GM11168 (cell line): Measurements from ENCODE around the gene MYL7.
"Not testable (repeated sequence)": the region's sequence is repeated elsewhere in the genome, so short reads cannot be mapped to it uniquely, and the experiment has no call there.

Source experiments
- in situ Hi-C: fragments of 300-500 bp; cut with MboI; formaldehyde crosslinking; loops from one replicate; pipeline ENCODE4 v1.12.0; 2022; ENCODE audit warnings: low sequenced_read_pairs; ENCODE audit not compliant: unreplicated experiment

The MYL7 gene

DNA sequence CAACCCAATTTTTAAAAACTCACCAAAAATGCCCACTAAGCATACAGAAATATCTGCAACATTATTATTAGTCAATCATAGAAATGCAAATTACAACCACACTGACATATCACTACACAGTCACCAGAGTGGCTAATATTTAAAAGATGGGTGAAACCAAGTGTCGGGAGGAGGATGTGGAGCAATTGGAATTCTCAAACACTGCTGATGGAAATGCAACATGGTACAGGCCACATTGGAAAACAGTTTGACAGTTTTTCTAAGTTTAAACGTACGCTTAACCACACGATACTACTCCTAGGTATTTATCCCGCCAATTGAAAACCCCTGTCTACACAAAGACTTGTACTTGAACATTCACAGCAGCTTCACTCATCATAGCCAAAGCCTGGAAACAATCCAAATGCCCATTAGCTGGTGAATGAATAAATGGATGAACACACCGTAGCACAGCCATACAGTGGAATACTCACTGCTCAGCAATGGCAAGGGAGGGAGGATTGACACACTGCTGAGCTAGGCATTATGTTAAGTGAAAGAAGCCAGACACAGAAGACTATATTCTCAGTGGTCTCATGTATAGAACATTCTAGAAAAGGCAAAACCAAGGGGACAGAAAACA, 31.8 kb upstream of the MYL7 start:
- in situ Hi-C loops = no loop called here

DNA sequence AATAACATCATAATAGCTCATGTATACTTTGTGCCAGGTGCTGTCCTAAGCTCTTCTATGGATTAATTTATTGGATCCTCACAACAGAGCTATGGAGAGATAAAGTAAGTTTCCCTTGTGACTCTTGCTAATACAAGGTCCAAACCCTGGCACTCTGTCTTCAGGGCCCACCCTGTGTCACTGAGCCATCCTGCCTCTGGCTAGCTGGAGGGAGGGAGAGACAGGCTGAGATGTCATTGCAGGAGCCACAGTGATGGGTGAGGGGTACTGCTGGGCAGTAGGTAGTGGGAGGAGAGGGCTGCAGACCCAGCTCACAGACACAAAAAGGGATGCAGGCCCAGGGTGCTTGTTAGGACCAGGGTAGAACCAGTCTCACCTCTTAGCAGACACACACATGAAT, 31.2 kb upstream of the MYL7 start:
- in situ Hi-C loops = no loop called here

DNA sequence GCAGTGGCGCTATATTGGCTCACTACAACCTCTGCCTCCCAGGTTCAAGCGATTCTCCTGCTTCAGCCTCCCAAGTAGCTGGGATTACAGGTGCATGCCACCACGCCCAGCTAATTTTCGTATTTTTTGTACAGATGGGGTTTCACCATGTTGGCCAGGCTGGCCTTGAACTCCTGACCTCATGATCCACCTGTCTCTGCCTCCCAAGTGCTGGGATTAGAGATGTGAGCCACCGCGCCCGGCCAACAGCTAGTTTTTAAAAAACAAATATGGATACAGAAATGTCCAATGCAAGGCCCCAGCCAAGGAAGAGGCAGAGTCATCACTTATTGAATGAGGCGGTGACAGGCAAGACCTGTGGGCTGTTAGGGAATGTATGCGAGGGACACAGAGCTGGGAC, 30.8 kb upstream of the MYL7 start:
- in situ Hi-C loops = not testable (repeated sequence)

DNA sequence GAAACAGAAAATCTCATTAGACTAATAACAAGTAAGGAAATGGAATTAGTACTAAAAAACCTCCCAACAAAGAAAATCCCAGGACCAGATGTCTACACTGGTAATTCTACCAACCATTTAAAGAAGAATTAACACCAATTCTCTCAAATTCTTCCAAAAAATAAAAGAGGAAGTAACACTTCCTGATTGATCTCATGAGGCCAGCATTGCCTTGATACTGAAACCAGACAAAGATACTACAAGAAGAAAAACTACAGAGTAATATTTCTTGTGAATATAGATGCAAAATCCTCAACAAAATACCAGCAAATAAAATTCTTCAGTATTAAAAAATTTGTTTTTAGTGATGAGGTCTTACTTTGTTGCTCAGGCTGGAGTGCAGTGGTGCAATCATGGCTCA, 26.8 kb upstream of the MYL7 start:
- in situ Hi-C loops = no loop called here

DNA sequence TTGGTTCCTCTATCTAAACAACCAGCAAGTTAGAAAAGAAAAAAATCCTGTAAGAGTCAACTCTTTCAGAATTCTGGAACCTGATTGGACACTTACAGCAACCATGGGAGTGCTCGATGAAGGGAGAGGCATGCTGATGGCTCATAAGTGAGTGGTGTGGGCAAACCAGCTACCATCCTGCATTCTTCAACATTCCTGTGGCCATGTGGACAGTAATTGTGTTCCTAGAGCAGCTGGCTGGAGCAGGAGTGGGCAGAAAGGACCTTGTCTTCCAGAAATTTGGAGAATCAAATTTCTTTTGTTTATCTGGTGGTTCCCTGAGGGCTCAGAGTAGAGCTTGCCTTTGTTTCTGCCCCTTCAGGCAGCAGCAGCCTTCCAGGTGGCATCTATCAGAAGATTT, 22.5 kb upstream of the MYL7 start:
- in situ Hi-C loops = no loop called here

DNA sequence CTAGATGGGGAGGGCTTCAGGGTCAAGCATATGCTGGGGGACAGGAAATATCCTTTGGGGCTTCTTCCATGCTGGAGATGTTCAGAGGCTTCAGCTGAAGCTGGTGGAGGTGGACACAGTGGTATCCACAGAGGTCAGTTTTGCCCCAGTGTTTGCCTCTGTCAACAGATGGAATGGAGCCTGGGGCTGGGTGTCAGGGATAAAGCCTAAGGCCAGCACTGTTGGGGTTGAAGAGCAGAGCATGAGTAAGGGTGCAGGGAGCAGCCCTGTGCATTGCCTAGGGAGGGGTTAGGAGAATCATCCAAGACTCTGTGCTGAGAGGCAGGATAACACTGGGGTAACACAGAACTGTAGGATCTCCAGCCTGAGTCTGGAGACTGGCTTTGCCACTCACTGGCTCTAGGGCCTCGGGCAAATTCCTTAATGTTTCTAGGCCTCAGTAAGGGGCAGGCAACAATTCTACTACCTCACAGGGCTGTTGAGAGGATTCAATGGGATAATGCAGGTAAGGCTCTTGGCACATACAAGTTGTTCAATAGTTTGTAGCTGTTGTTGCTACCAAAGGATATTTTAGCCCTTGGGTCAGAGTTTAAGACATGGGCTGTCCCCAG, 21.8 kb upstream of the MYL7 start:
- in situ Hi-C loops = no loop called here

DNA sequence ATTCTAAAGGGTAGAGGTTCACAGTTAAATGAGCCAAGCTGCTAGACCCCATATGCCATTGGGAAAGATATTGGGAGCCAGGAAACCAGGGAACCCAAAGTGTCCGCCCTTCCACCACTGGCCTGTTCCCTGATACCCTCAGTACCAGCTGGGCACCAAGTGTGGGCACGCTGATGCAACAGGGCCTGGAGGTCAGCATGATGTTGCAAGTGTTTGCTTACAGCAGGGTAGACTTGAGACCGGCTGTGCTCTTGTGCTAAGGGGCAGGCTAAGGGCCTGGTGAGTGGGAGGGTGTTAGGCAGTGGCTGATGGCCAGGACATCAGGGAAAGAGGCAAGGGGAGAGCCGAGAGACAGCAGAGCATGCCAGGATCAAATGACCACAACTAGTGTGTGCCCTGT, 21.0 kb upstream of the MYL7 start:
- in situ Hi-C loops = no loop called here

DNA sequence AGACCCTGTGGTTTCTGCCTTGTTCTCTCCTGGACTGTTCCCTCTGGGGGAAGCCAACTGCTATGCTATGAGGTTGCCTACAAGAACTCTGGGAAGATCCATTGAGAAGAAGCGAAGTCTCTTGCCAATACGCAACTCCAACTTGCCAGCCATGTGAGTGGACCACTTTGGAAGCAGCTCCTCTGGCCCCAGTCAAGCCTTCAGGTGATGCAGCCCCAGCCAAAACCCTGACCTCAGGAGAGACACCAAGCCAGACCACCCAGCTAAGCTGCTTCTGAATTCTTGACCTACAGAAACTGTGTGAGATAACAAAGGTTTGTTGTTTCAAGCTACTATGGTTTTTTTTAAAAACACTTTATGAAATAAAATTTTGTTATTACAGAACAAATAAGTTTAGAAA, 20.2 kb upstream of the MYL7 start:
- in situ Hi-C loops = no loop called here

DNA sequence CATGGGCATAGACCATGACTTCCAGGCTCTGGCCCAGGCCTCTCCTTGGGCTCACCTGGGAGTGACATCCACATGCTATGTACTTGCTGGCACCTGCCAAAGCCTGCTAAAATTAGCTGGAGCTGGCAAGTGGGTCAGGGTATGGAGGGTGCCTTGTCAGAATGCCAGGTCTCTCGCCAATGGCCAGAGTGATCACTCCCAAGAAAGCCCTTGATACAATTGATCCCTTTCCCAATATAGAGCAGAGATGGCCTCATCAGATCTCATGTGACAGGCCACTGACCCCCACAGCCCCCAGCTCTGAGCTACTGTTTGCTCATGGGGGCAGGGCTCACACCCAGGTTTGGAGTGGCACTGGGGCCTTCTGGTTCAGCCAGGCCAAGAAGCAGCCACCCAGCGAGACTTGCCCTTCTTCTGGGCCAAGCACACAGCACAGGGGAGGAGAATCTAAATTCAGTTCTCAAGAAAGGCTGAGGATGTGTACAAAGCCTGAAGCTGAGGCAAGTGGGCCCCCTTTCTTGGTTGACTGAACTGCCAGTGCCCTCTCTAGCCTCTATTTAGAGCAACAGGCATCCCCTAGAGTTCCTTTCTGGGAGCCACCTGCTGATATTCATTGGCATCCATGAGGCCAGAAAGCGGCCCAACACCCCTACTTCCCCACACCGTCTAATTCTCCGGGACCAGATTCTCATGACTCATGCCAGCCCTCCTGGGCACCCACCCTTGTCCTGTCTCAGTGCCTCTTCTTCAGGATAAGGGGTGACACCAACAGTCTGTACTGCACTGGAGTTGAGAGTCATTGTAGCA, 18.9 kb upstream of the MYL7 start:
- in situ Hi-C loops = no loop called here

DNA sequence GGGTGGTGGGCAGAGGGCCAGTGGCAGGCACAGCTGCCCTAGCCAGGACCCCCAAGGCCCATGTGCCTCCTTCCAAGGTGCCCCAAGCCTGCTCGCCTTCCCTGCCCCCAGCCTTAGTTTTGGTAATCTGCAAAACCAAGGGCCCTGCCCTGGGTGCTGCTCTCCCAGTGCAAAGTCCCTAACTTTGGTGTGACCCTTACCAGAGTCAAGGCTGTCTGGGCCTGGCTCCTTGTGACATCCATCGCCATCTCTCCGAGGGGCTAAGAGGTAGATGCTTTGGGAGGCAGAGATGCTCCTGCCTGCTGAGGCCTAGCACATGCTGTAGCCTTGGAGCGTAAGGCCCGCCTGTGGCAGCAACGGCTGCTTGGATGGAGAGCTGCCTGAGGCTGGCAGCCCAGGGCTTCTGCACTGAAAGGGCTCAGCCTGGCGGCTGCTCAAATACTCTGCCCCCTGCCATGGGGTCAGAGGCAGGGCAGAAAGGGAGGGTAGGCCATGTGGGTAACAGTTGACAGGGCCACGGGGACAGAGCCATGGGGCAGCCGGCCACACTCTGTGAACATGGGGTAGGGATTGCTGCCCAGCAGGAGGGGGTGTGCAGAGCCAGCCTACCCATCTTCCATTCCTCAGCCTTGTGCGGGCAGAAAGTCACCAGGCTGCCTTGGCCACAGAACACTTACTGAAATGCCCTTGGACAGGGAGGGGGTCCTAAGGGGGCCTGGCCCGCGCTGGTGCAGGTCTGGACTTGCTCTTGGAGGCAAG, 17.9 kb upstream of the MYL7 start:
- in situ Hi-C loops = no loop called here

DNA sequence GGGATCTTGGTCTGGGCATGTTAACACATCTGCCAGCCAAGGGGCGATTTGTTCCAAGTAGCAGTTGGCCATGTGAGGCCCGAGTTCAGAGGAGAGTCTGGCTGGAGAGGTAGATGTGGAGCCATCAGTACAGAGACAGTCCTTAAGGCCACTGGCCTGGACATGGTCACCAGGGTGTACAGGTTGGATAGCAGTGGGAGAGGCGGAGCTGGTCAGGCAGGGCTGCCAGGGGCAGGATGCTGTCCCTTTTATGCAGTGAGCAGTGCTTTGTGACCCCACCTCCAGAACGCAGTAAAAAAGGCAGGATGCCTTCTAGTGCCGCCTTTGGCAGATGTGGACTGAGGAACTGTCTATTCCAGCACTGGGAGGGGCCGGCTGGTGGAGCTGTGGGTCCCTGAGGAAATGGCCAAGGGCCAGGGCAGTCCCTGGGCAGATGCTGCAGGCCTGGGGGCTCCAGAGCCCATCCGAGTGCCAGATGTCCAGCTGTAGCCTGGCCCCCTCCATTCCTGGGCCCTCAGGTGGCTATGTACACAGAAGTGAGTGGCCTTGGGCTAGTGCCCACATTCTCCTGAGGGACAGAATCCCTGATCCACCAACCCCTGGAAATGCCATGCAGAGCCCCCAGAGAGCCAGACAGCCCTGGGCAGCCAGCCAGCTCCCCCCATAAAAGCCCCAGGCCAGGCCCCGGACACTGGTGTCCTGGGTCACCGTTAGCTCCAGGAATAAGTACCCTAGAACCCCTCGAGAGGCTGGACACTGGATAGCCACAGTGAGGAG, 17.2 kb upstream of the MYL7 start:
- in situ Hi-C loops = no loop called here

DNA sequence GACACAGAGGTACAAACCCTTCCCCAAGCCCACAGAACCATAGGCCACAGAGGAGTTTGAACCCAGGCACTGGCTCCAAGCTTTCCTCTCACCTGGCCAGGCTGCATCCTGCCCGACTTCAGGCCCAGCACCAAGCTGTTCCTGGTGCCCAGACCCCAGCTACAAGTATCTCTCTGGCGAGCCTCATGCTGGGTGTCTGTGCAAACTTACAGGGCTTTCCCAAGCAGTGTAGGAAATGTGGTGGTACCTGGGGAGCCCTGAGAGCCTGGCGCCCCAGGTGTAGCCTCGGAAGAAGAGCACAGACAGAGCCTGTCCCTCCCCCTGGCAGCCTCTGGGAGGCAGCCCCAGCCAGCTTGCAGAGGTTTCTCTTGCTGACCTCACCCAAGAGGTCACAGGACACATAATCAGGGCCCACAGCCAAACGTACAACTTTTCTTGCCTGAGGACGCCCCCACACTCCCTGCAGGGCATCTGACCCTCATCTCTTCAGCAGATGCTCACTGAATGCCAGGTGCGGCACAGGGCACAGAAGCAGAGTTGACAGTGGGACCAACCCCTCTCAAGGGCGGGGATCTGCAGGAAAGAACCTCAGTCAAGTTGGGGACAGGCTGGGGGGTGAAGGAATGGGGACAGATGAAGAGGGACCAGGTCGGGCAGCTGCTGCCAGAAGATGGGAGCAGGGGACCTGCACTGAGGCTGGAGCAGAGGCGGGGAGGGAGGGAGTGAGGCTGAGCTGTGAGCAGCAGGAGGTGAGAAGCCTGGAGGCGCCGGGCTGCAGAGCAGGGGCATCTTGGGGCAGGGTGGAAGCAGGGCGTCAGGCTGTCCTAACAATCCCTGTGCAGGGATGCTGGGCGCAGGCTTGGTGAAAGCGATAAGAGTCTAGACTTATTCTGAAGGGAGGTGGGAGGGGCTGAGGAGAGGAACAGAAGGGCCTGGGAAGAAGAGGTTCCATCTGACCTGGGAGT, 16.3 kb upstream of the MYL7 start:
- in situ Hi-C loops = no loop called here

DNA sequence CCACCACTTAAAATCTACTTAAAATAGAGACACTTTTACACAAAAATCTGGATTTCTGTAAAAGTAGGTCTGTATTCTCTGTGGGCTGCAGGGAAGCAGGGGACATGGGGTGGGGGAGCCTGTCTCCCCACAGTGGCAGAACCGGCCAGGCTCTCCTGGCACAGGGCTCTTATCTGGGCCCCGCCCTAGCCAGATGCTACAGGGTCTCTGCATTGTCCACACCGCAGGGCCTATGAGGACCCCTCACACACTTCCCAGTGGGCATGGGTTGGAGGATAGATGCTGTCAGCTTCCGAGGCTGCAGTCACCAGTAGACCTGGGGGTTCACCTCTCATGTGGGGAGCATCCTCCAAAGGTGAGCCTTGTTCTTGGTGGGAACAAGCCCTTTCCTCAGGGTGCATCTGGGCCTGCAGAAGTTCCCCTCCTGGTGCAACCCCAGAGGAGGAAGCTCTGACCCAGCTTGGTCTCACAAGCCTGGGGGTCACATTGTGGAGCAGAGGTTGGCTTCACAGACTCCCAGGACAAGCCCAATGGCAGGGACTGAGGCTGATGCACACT, 15.4 kb upstream of the MYL7 start:
- in situ Hi-C loops = no loop called here

DNA sequence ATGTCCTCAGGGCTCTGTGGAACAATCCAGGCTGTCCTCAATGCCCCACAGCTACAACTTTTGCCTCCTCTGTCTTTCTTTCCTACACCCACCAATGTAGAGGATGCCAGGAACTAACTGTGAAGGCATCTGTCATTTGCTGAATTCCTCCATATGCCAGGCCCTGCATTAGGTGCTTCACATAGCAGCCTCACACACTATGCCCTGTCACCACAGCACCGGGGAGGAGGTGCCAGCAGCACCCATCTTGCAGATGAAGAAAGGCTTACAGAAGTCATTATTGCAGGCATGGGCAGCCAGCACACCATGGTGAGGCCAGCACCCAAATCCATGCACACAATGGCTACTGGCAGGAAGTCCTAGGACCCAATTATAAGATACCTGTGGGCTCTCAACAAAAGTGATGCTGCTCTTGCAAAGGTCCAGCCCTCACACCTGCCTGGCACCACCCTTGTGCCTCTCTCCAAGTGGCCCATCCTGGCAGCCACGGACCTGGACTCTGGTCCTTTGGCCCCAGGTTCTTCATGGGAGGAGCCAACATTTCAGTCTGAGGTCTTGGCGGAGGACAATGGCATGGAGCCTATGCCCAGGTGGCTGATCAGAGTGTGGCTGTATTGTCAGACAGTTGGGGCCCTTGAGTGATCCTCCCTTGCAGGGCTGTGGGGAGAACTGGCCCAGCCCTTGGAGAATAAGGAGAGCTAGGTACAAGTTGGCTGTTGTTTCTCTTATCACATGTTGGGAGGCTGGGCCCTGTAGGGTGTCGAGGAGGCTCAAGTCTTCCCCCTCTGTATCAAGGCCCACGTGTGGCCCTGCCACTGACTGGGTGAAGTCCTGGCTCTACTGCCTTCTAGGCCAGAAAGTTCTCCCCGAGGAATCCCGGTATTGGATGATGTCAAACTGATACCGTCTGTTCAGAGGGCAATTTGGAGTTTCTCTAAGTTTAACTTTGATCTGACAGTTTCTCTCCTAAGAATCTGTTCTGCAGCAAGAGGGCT, 14.4 kb upstream of the MYL7 start:
- in situ Hi-C loops = no loop called here

DNA sequence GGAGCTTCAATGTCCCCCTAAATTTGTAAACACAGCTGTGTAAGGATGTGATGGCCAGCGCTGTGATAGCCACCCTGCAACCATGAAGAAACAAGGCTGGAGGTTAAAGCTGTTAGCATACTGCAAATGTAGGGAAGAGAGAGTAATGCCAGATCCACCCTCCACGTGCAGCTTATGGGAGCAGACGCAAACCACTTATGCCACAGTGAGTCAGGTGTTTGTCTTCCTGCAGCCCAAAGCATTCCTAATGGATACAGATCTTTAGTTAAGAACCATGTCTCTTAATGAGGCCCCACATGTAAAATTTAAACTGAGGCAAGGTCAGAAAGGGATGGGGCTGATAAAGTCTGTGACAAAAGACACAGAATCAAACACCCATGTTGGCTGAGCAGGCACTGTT, 13.6 kb upstream of the MYL7 start:
- in situ Hi-C loops = no loop called here

DNA sequence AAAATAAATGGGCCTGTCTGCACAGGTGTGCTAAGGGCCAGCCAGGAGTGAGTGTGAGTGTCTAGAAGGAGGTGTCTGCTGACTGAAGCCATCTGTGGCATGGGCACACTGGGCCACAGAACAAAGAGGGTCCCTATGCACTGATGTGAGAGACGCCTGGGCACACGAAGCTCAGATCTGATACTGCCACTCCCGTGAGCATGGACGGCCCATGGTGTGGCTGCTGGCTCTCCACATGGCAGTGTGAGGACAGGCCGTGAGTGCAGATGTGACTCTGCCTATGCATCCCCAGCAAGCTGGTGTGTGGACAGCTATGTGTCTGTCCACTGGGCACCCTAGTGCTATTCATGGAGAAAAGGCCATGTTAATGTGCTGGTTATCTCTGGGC, 12.8 kb upstream of the MYL7 start:
- in situ Hi-C loops = no loop called here
